MV-4-11 (cell line): ENCODE results near the gene MAP3K15.
A peak's percentile ranks its signal among the peaks of the same experiment; 100 is the strongest.

Experiments used
- DNase-seq: peaks from one replicate; lab custom pipeline; 2025; lab: John Stamatoyannopoulos, UW

Gene MAP3K15, protein sequence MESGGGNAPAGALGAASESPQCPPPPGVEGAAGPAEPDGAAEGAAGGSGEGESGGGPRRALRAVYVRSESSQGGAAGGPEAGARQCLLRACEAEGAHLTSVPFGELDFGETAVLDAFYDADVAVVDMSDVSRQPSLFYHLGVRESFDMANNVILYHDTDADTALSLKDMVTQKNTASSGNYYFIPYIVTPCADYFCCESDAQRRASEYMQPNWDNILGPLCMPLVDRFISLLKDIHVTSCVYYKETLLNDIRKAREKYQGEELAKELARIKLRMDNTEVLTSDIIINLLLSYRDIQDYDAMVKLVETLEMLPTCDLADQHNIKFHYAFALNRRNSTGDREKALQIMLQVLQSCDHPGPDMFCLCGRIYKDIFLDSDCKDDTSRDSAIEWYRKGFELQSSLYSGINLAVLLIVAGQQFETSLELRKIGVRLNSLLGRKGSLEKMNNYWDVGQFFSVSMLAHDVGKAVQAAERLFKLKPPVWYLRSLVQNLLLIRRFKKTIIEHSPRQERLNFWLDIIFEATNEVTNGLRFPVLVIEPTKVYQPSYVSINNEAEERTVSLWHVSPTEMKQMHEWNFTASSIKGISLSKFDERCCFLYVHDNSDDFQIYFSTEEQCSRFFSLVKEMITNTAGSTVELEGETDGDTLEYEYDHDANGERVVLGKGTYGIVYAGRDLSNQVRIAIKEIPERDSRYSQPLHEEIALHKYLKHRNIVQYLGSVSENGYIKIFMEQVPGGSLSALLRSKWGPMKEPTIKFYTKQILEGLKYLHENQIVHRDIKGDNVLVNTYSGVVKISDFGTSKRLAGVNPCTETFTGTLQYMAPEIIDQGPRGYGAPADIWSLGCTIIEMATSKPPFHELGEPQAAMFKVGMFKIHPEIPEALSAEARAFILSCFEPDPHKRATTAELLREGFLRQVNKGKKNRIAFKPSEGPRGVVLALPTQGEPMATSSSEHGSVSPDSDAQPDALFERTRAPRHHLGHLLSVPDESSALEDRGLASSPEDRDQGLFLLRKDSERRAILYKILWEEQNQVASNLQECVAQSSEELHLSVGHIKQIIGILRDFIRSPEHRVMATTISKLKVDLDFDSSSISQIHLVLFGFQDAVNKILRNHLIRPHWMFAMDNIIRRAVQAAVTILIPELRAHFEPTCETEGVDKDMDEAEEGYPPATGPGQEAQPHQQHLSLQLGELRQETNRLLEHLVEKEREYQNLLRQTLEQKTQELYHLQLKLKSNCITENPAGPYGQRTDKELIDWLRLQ (N-terminal part only)

GRCh38 chrX:19514791-19515614 is at the start of gene MAP3K15:
MAP3K15 (minus strand) TSS chrX:19515508; CDS start chrX:19515261, 247 bp downstream.
- DNase-seq, result no peak

DNA sequence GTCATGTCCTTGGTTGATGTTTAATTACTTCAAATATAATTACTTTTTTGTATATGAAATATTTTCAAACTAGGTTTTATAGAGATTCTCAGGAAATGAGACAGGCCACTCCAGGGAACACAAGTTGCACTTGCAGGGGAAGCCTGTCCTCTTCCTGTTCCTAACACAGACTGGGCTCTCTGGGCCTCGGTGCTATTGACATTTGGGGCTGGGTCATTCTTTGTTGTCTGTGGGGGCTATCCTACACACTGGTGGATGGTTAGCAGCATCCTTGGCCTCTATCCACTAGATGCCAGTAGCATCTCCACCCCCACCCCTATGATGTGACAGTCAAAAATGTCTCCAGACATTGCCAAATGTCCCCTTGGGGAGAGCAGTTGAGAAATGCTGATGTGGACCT is 49.3 kb upstream of the MAP3K15 start:
- DNase-seq, result no peak

DNA sequence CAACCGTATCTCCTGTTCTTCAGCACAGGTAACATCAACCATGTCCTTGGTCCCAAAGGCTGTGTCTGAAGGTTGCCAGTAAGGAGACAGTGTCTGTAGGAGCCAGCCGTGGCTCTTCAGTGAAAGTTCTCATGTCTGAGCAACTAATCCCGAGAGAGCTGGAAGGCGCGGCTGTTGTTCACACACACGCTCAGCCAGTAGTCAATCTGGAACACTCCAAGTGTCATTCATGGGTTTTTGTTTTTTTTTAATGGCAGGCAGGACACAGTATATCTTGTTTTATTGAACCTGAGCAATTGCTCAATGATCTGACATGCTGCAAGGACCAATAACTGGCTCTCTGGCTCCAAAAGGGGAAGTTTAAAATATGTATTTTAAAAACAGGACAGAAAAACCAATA is 48.4 kb upstream of the MAP3K15 start:
- DNase-seq, result peak; percentile 37

DNA sequence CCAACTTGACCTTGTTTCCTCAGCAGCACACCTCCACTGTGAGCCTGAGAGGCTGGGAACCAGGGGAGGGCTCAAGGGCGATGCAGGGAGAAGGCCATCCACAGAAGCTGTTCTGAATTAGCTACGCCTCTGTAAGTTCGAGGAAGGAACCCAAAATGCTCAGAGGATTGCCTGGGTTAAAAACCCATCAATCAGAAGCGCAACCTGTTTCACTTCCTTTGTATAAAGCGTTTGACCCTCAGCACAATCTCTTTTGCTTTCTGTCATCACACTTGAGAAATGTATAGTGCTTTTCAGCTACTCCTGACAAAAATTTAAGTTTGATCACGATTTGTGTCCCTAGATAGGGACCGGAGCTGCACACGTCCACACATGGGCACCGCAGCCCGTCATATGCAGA is 48.0 kb upstream of the MAP3K15 start:
- DNase-seq, result peak; percentile 62

GRCh38 chrX:19560611-19561010 is 45.3 kb upstream of the MAP3K15 start:
- no peak for DNase-seq

GRCh38 chrX:19557822-19558221 is 42.5 kb upstream of the MAP3K15 start:
- DNase-seq, result no peak

DNA sequence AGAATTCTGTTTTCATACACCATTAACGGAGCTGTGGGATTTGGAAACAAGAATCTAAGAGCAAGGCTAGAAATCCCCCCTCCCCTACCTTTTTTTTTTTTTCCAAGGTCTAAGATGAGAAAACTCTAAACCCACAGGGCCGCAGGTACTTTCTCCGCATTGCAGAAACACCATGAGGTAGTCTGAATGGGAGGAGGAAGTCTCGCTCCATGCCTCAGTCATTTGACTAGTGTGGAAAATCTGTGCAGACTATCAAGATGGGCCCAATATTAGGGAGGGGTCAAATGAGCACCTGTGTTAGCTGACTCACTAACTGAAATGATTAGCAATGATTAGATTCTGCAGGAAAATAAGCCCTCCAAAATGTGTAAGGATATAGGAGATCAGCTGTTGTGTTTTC is 40.9 kb upstream of the MAP3K15 start:
- DNase-seq, result no peak

GRCh38 chrX:19555683-19556082 is 40.4 kb upstream of the MAP3K15 start:
- DNase-seq, result no peak

DNA sequence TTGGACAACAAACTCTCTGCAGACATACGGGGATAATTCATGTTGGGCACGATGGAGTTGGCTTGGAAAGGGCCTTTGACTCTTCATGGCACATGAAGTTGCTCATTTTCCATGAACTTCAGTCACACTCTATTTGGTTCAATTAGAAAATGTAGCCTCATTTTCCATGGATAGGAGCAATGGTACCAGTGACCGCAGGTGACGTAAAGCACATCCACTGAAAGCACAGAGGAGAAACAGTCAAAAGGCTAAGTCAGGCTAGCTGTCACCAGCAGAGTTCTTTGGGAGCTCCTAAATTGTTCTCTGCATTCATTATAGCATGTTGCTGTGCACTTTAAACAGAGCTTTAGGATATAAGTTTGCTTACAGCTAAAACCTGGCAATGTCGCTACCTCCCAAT is 39.9 kb upstream of the MAP3K15 start:
- no peak for DNase-seq

- DNase-seq, result peak; percentile 62
Measured at GRCh38 chrX:19554786-19555185, 39.5 kb upstream of the MAP3K15 start.

GRCh38 chrX:19552793-19553192 is 37.5 kb upstream of the MAP3K15 start:
- no peak for DNase-seq

DNA sequence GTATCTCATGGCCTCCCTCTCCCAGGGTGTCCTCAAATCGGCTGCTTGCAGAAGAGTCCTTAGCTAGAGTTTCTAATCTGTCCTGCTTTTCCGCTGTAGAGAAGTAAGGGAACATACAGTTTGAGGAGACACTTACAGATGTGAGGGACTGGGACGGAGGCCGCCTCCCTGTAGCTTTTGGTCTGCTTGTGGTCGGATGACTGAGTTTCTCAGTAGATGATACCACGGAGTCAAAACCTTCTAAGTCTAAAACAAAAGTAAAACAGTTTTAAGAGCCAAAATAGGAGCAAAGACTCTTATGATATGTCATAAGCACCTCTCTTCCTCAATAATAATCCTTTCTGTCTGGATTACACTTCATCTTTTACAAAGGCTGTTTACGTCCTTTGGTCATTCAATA is 34.5 kb upstream of the MAP3K15 start:
- DNase-seq, result no peak

- no peak for DNase-seq
Measured at GRCh38 chrX:19548934-19549333, 33.6 kb upstream of the MAP3K15 start.

- DNase-seq, result no peak
Measured at GRCh38 chrX:19548279-19548678, 33.0 kb upstream of the MAP3K15 start.

- DNase-seq, result no peak
Measured at GRCh38 chrX:19545651-19546050, 30.3 kb upstream of the MAP3K15 start.

DNA sequence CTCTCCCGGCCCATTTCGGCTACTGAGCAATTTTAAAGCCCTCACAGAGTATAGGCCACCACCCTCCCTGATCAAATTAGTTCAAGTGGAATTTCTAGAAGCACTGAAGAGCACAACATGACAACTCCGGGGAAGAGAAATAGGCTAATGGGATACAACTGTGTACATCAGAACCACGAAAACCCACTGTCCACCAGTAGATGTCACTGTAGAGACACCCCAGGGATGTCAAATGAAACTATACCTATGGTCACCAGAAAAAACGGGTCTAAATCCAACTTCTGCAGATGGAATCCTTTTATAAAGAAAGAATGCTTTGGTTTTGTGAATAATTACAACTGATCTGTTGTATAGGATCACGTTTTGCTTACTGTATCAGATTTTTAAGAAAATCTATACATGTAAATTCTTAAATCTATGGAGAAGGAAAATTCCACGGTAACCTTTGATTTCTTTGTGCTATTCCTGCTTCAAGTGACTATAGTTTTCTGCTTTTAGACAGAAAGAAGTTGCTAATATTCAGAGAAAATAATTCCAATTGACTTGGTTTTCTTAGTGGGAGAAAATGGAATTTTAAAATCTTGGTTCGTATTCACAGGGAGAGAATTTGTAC is 29.5 kb upstream of the MAP3K15 start:
- peak; percentile 11 for DNase-seq

GRCh38 chrX:19543951-19544381 is 28.7 kb upstream of the MAP3K15 start:
- DNase-seq, result no peak

DNA sequence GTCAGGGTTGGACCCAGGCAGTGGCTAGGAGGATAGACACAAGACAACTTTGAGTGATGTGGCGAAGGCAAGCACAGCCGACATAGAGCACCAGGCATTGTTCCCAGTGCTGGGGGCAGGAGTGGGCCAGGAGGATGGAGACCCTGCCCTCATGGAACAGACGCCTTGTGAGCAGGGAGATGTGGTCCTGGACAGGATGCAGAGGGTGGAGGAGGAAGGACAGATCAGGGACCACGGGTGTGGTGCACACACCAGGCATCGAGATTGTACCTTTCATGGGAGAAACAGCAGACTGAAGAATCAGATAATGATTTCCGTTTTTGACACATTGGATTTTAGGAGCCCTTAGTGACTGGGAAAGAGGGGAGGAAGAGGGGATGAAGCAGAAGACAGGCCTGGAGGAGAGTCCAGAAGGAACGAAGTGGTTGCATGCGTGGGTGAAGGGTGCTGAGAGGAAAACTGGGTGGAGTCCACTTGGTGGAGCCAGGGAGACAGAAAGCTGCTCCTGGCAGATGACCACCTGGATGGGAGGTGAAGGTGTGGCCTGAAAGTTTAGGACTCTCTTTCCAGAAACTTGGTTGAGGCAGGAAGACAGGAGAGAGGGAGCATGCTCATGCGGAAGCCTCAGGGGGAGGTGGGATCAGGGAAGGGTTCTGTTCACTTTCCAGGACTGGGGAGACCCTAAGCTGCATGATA is 27.9 kb upstream of the MAP3K15 start:
- DNase-seq, result no peak

DNA sequence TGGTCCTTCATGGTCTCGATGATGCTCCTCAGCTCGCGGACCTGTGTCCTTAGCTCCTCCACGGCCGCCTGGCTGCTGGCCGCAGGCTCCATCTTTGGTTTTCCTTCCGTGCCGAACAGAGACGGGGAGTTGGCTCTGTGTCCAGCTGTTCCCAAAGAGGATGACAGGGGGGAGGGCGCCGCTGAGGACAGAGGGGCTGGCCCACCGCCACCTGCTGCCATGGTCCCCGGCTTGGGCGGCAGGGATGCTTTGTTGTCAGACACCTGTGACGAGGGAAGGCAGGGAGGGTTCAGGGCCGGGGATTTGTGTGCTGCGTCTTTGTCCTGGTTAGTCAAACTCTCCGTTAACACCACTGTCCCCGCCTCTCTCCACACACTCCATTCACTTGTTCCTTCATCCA is 26.6 kb upstream of the MAP3K15 start:
- DNase-seq, result no peak

DNA sequence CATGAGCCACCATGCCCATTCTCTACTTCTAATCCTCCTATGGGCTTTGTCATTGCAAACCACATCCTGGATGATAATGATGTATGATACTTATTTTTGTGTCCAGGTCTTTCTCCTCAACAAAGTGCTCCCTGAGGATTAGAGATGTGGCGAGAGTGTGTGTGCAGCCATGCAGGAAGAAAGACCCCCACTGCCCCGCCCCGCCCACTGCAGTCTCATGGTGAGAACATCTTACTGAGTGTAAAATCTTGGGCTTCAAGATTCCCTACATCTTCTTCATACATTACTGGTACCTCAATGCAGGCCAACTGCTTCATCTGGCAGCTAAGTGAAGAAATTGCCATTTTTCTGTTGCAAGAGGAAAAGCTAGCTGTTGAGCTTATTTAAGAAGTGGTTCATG is 25.9 kb upstream of the MAP3K15 start:
- no peak for DNase-seq
